Keratinocyte (primary cell): Measurements from ENCODE around the gene TMEM260.

Experiments
- CTCF ChIP-seq, 3 experiments: IDR thresholded peaks in 1 of 3; conservative IDR thresholded peaks in 1 of 3; optimal IDR thresholded peaks in 1 of 3; 2 replicates in 2 of 3; 3 replicates in 1 of 3; pipeline versions ENCODE3 to v1.5.1; 2011; ENCODE audit warnings: low read length in 3 of 3, mild to moderate bottlenecking in 3 of 3, moderate library complexity in 2 of 3, control low read depth in 1 of 3, inconsistent platforms in 1 of 3; ENCODE audit not compliant: insufficient read depth in 2 of 3; ENCODE audit errors: extremely low read depth in 1 of 3
- EZH2 ChIP-seq: IDR thresholded peaks from one replicate; pipeline ENCODE4 v1.6.1; 2012; ENCODE audit warnings: inconsistent platforms, mild to moderate bottlenecking, low read length, moderate library complexity

- peak in 2 of 3 experiments; percentile 69 to 86 for TF ChIP-seq CTCF (optimal IDR thresholded peaks at IDR 0.05 in 1 of 3, IDR thresholded peaks at IDR 0.05 in 1 of 3, conservative IDR thresholded peaks at IDR 0.05 in 1 of 3; ENCODE audit: extremely low read depth in 1 of 3, insufficient read depth in 2 of 3, low read length in 3 of 3)
- no peak for TF ChIP-seq EZH2
Observed at GRCh38 chr14:56659964-56660551, 80.5 kb downstream of the TMEM260 start.
